NCI-H345 treated with DMSO at 0.1 percent for 48 hours (cell line): ENCODE results near the gene RALB.
"Not testable (repeated sequence)": the region's sequence is repeated elsewhere in the genome, so short reads cannot be mapped to it uniquely, and the experiment has no call there.

Experiments
- DNase-seq: peaks from one replicate; lab custom pipeline; 2025; ENCODE audit not compliant: unreplicated experiment; lab: John Stamatoyannopoulos, UW

Gene RALB

GRCh38 chr2:120313695-120314615 is 61.3 kb downstream of the RALB start:
- no peak for DNase-seq

GRCh38 chr2:120314690-120315366 is 62.2 kb downstream of the RALB start:
- DNase-seq = no peak

- no peak for DNase-seq
Measured at GRCh38 chr2:120315367-120316033, 62.8 kb downstream of the RALB start.

GRCh38 chr2:120316071-120316470 is 63.4 kb downstream of the RALB start:
- no peak for DNase-seq

GRCh38 chr2:120316528-120317179 is 64.0 kb downstream of the RALB start:
- no peak for DNase-seq

- no peak for DNase-seq
Measured at GRCh38 chr2:120317180-120317533, 64.5 kb downstream of the RALB start.

GRCh38 chr2:120317916-120318315 is 65.3 kb downstream of the RALB start:
- no peak for DNase-seq

- DNase-seq = no peak
Measured at GRCh38 chr2:120318626-120319025, 66.0 kb downstream of the RALB start.

GRCh38 chr2:120319123-120319522 is 66.5 kb downstream of the RALB start:
- no peak for DNase-seq

GRCh38 chr2:120319686-120320317 is 67.2 kb downstream of the RALB start:
- DNase-seq = no peak

- no peak for DNase-seq
Measured at GRCh38 chr2:120320318-120320851, 67.7 kb downstream of the RALB start.

GRCh38 chr2:120320887-120321556 is 68.4 kb downstream of the RALB start:
- DNase-seq = not testable (repeated sequence)

- DNase-seq = no peak
Measured at GRCh38 chr2:120321721-120322284, 69.2 kb downstream of the RALB start.

GRCh38 chr2:120322329-120322728 is 69.7 kb downstream of the RALB start:
- DNase-seq = no peak

GRCh38 chr2:120323214-120323613 is 70.6 kb downstream of the RALB start:
- no peak for DNase-seq

GRCh38 chr2:120323807-120324399 is 71.3 kb downstream of the RALB start:
- DNase-seq = no peak

GRCh38 chr2:120324933-120325332 is 72.3 kb downstream of the RALB start:
- no peak for DNase-seq

GRCh38 chr2:120326066-120326465 is 73.4 kb downstream of the RALB start:
- no peak for DNase-seq
